Immature natural killer cell (primary cell): ENCODE measurements around the gene ZSCAN4. TPM values are rescaled to one million over a fixed set of nuclear protein-coding genes. Genes with fewer than 3 reads are reported as not detected.
A peak's percentile ranks its signal among the peaks of the same experiment; 100 is the strongest.

ENCODE experiments used
- DNase-seq, 3 donors: peaks; one replicate each; pipeline ENCODE4 v3.0.0; 2022; ENCODE audit warnings: mixed read lengths in 1 of 3
- H3K27ac Mint-ChIP-seq, 6 donors: one replicate each; pipeline ENCODE4 v1.8.0; 2020; ENCODE audit warnings: mixed read lengths in 6 of 6, mild to moderate bottlenecking in 5 of 6, inconsistent platforms in 4 of 6, moderate library complexity in 3 of 6
- H3K27me3 Mint-ChIP-seq, 3 donors: one replicate each; pipeline ENCODE4 v1.8.0; 2020 to 2021; ENCODE audit warnings: low read depth in 3 of 3, mild to moderate bottlenecking in 3 of 3, mixed read lengths in 3 of 3, moderate library complexity in 3 of 3, inconsistent platforms in 1 of 3
- H3K36me3 Mint-ChIP-seq, 3 donors: one replicate each; pipeline ENCODE4 v1.8.0; 2020; ENCODE audit warnings: mixed read lengths in 3 of 3, inconsistent platforms in 2 of 3, mild to moderate bottlenecking in 2 of 3
- H3K4me1 Mint-ChIP-seq, 2 donors: one replicate each; pipeline ENCODE4 v1.8.0; 2020; ENCODE audit warnings: inconsistent platforms in 2 of 2, mild to moderate bottlenecking in 2 of 2, mixed read lengths in 2 of 2, moderate library complexity in 1 of 2
- H3K4me3 Mint-ChIP-seq, 5 donors: one replicate each; pipeline ENCODE4 v1.8.0; 2020; ENCODE audit warnings: mild to moderate bottlenecking in 5 of 5, mixed read lengths in 5 of 5, inconsistent platforms in 3 of 5, moderate library complexity in 3 of 5
- H3K9me3 Mint-ChIP-seq, 6 donors: one replicate each; pipeline ENCODE4 v1.8.0; 2020; ENCODE audit warnings: mild to moderate bottlenecking in 6 of 6, mixed read lengths in 6 of 6, inconsistent platforms in 4 of 6, moderate library complexity in 3 of 6
- polyA plus RNA-seq, 3 donors: library from polyadenylated mRNA; unstranded; fragments of 300-500 nt; fragmentation: Illumina TruSeq; gene quantifications; one replicate each; pipeline ENCODE4 v1.2.3, GENCODE V29; 2021

Gene ZSCAN4, protein sequence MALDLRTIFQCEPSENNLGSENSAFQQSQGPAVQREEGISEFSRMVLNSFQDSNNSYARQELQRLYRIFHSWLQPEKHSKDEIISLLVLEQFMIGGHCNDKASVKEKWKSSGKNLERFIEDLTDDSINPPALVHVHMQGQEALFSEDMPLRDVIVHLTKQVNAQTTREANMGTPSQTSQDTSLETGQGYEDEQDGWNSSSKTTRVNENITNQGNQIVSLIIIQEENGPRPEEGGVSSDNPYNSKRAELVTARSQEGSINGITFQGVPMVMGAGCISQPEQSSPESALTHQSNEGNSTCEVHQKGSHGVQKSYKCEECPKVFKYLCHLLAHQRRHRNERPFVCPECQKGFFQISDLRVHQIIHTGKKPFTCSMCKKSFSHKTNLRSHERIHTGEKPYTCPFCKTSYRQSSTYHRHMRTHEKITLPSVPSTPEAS
- polyA plus RNA-seq, result under 1 TPM in 1 of 3 donors, not detected in 2; 0.27 TPM

- no peak within 1 kb of the TSS for H3K27ac Mint-ChIP-seq
Observed at GRCh38 chr19:57668635-57669034, at the start of gene ZSCAN4. ZSCAN4 (plus strand) TSS chr19:57668935; CDS start chr19:57676146, 7,211 bp downstream.

DNA sequence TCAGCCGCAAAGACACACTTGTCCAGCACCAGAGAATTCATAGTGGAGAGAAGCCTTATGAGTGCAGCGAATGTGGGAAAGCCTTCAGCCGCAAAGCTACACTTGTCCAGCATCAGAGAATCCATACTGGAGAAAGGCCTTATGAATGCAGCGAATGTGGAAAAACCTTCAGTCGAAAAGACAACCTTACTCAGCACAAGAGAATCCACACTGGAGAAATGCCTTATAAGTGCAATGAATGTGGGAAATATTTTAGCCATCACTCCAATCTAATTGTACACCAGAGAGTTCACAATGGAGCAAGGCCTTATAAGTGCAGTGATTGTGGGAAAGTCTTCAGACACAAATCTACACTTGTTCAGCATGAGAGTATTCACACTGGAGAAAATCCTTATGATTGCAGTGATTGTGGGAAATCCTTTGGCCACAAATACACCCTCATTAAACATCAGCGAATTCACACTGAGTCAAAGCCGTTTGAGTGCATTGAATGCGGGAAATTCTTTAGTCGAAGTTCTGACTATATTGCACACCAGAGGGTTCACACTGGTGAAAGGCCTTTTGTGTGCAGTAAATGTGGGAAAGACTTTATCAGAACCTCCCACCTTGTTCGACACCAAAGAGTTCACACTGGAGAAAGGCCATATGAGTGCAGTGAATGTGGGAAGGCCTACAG lies 47.9 kb upstream of the ZSCAN4 start:
- no peak overlapping the region for H3K27ac Mint-ChIP-seq
- H3K4me1 Mint-ChIP-seq, result peaks cover 13 to 30% of the 10 kb centered on the region in 2 donors
- peaks cover 3 to 10% (median 4%) of the 10 kb centered on the region in 3 donors for H3K27me3 Mint-ChIP-seq
- no peak for DNase-seq
- peaks cover 72 to 87% (median 82%) of the 10 kb centered on the region in 3 donors for H3K36me3 Mint-ChIP-seq
- H3K4me3 Mint-ChIP-seq, result no peak overlapping the region
- H3K9me3 Mint-ChIP-seq, result peaks cover 56 to 99% (median 98%) of the 10 kb centered on the region in 6 donors

More at GRCh38 chr19:57668635-57669034, at the start of gene ZSCAN4:
- no peak for DNase-seq
- H3K4me1 Mint-ChIP-seq, result peaks cover 0 to 4% of the 10 kb centered on the region in 2 donors
- no peak within 1 kb of the TSS for H3K4me3 Mint-ChIP-seq
- peaks cover 0 to 6% (median under 1%) of the 10 kb centered on the region in 6 donors for H3K9me3 Mint-ChIP-seq
- H3K36me3 Mint-ChIP-seq, result peaks cover 0 to 3% (median 0%) of the 10 kb centered on the region in 3 donors
- H3K27me3 Mint-ChIP-seq, result peaks cover 2 to 13% (median 11%) of the 10 kb centered on the region in 3 donors

DNA sequence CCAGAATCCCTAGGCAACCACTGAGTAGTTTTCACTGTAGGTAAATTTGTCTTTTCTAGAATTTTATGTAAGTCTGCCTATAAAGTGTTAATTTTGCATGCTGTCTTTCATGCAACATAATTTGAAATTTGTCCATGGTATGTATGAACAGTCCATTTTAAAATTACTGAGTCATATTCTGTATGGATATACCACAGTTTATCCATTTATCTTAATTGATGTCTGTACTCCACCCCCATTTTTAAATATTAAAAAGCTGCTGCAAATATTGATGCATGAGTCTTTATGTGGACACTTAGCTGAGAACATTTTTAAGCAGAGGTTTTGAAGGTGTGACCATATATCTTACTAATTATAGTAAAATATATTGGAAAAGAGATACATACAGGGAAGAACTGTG lies 45.6 kb upstream of the ZSCAN4 start:
- Mint-ChIP-seq H3K4me1 (peaks cover 1 to 14% of the 10 kb centered on the region in 2 donors), H3K4me3 (no peak overlapping the region), H3K36me3 (peaks cover 58 to 65% (median 63%) of the 10 kb centered on the region in 3 donors), H3K9me3 (peaks cover 44 to 95% (median 85%) of the 10 kb centered on the region in 6 donors), H3K27ac (no peak overlapping the region), H3K27me3 (peaks cover 0 to 8% (median 2%) of the 10 kb centered on the region in 3 donors)
- DNase-seq, result no peak

DNA sequence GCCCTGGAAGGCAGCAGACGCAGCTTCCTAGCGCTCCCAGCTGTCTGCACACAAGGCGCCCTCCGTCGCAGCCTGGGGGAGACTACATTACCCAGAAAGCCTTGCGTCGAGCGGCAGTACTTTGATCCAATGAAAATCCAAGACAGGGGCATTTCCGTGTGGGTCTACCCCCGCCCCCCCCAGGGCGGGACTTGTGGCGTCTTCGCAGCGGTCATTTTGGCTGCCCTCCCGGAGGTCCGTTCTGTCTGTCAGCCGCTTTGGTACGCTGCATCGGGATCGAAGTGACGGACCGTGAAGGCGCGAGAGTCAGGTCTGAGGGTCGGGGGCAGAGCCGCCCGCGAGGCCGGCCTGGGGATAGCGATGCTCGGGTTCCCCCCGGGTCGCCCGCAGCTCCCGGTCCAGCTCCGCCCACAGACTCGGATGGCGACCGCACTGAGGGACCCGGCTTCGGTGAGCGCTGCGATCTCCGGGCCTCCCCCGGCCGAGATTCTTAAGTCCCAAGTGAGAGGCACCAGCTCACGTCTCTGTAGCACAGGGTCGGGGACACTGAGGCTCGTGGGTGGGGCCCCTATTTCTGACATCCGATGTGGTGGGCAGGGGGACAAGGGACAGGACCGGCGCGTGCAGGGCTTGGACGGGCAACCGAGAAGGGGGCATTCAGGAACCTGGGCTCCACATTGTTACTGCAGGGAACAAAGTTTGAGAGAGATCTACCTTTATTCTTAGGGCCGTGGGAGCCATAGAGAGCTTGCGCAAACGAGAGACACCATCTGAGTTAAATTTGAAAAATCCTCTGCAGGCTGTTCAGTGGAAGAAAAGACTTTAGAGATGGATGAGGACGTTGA lies 35.5 kb upstream of the ZSCAN4 start, which contains the start of gene ZNF211:
Gene ZNF211, plus strand, starts transcription at position 182 of the 845 bp plus-strand sequence. Its CDS starts 179 bp downstream, at position 361.
- DNase-seq, result peak; percentile 86 to 89 (median 88)
- Mint-ChIP-seq H3K4me1 (peaks cover 28 to 47% of the 10 kb centered on the region in 2 donors), H3K9me3 (peaks cover 20 to 35% (median 31%) of the 10 kb centered on the region in 6 donors), H3K4me3 (peak within 1 kb of the TSS; percentile 93 to 95 (median 94)), H3K36me3 (peaks cover 35 to 51% (median 40%) of the 10 kb centered on the region in 3 donors), H3K27ac (peak within 1 kb of the TSS; percentile 82 to 93 (median 88)), H3K27me3 (peaks cover 1 to 5% (median 4%) of the 10 kb centered on the region in 3 donors)

DNA sequence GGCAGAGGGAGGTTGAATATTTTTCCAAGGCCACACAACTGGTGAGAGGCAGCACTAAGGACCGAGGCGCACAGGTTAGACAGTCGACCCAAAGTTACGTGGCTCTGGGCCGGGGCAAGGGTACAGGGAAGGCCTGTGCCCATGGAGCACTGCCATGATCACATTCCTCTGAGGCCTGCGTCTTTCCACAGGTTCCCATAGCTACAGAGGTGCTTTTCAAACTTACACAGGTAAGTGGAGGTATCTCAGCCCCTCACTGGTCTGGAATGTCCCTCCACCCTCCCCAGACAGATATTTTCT lies 35.0 kb upstream of the ZSCAN4 start:
- Mint-ChIP-seq H3K27me3 (peaks cover 1 to 7% (median 4%) of the 10 kb centered on the region in 3 donors), H3K9me3 (peaks cover 25 to 35% (median 32%) of the 10 kb centered on the region in 6 donors), H3K4me3 (peak overlapping the region; percentile 93 to 95 (median 94)), H3K27ac (peak overlapping the region; percentile 82 to 93 (median 88)), H3K4me1 (peaks cover 28 to 47% of the 10 kb centered on the region in 2 donors), H3K36me3 (peaks cover 41 to 56% (median 46%) of the 10 kb centered on the region in 3 donors)
- DNase-seq, result no peak

DNA sequence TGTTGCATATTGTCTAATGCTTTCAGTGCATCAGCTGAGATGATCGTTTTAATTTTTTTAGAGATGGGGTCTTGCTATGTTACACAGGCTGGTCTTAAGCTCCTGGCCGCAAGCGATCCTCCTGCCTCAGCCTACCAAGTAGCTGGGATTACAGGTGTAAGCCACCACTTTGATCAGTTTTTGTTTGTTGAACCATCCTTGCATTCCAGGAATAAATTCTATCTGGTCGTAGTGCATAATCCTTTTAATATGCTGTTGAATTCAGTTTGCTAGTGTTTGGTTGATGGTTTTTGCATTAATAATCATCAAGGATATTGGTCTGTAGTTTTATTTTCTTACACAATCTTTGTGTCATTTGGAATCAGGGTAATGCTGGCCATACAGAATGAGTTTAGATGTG lies 31.4 kb upstream of the ZSCAN4 start:
- DNase-seq, result no peak
- no peak overlapping the region for H3K4me3 Mint-ChIP-seq
- H3K27me3 Mint-ChIP-seq, result peaks cover 0 to 12% (median 7%) of the 10 kb centered on the region in 3 donors
- H3K36me3 Mint-ChIP-seq, result peaks cover 69 to 87% (median 82%) of the 10 kb centered on the region in 3 donors
- peaks cover 30 to 43% of the 10 kb centered on the region in 2 donors for H3K4me1 Mint-ChIP-seq
- peaks cover 40 to 66% (median 62%) of the 10 kb centered on the region in 6 donors for H3K9me3 Mint-ChIP-seq
- H3K27ac Mint-ChIP-seq, result no peak overlapping the region

GRCh38 chr19:57641715-57642234 lies 27.0 kb upstream of the ZSCAN4 start:
- DNase-seq, result no peak
- no peak overlapping the region for H3K4me3 Mint-ChIP-seq
- peaks cover 40 to 96% (median 89%) of the 10 kb centered on the region in 6 donors for H3K9me3 Mint-ChIP-seq
- H3K4me1 Mint-ChIP-seq, result peaks cover 3 to 4% of the 10 kb centered on the region in 2 donors
- H3K36me3 Mint-ChIP-seq, result peaks cover 62 to 75% (median 67%) of the 10 kb centered on the region in 3 donors
- H3K27ac Mint-ChIP-seq, result peak overlapping the region in 1 of 6 donors; percentile 12
- H3K27me3 Mint-ChIP-seq, result peaks cover 2 to 10% (median 3%) of the 10 kb centered on the region in 3 donors

DNA sequence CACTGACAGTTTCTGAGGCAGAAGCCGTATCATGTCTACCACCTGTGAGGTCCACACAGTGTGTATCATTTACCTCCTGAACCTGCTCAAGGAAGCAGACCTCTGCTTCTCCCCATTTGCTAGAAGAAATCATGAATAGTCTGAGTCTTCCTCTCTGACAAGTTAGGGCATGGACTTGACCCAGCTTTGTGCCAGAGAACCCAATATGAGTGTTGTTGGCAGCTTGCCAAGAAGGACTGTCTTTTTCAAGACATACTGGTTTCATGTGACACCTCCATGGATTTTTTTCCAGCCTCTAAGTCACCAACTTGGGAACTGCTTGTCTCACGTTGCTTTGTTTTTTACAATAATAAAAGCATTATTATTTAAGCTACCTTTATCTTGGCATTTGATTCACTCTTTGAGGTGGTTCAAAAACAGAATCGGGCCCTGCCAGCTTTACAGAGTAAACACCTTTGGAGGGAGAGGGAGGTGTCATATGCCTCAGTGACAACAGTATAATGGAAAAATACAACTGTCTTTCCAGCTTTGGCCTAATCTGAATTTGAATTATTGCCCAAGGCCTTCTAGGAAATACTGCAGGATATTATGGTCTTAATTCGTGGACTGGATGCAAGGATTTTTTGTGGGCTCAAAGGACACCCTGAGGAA lies 26.2 kb upstream of the ZSCAN4 start:
- Mint-ChIP-seq H3K36me3 (peaks cover 54 to 68% (median 59%) of the 10 kb centered on the region in 3 donors), H3K4me1 (peaks cover 3 to 4% of the 10 kb centered on the region in 2 donors), H3K27ac (no peak overlapping the region), H3K9me3 (peaks cover 43 to 96% (median 87%) of the 10 kb centered on the region in 6 donors), H3K4me3 (no peak overlapping the region), H3K27me3 (peaks cover 2 to 10% (median 3%) of the 10 kb centered on the region in 3 donors)
- no peak for DNase-seq

- H3K36me3 Mint-ChIP-seq, result peaks cover 45 to 58% (median 47%) of the 10 kb centered on the region in 3 donors
- H3K9me3 Mint-ChIP-seq, result peaks cover 47 to 96% (median 84%) of the 10 kb centered on the region in 6 donors
- peaks cover 3 to 4% of the 10 kb centered on the region in 2 donors for H3K4me1 Mint-ChIP-seq
- no peak overlapping the region for H3K27ac Mint-ChIP-seq
- no peak for DNase-seq
- peaks cover 2 to 9% (median 3%) of the 10 kb centered on the region in 3 donors for H3K27me3 Mint-ChIP-seq
- H3K4me3 Mint-ChIP-seq, result no peak overlapping the region
Observed at GRCh38 chr19:57643734-57644133, 25.0 kb upstream of the ZSCAN4 start.

DNA sequence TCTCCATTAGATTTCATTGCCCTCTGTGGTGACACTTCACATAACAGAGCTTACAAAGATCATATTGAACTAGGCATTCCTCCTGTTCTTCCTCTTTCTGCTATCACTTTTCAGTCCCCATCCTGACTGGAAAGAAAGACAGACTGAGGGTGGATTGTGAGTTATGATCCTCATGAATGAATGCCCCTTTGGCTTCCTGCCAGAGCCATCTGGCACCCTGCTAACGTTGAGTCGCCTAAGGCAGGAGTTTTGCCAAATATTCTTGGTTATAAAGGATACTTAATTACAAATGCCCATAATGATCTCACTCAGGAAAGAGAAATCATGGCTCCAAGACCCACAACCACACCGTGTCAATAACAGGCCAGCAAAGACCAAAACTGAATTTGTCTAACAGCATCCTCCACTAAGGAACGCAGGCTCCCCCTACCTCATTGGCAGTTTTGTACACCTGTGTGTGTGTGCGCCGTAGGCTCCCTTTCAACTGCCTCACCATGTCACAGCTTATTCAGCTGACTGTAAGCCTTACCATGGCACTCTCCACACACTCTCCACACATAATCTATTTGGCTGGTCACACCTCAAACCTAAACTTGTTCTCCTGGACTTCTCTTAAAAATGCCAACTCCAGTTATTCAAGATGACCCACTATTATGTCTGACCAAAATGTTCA lies 20.3 kb upstream of the ZSCAN4 start:
- no peak overlapping the region for H3K27ac Mint-ChIP-seq
- H3K4me1 Mint-ChIP-seq, result peaks cover 10 to 17% of the 10 kb centered on the region in 2 donors
- H3K27me3 Mint-ChIP-seq, result peaks cover 2 to 10% (median 5%) of the 10 kb centered on the region in 3 donors
- peaks cover 7 to 17% (median 15%) of the 10 kb centered on the region in 3 donors for H3K36me3 Mint-ChIP-seq
- peaks cover 25 to 82% (median 54%) of the 10 kb centered on the region in 6 donors for H3K9me3 Mint-ChIP-seq
- no peak overlapping the region for H3K4me3 Mint-ChIP-seq
- DNase-seq, result no peak

GRCh38 chr19:57651654-57651996 lies 17.1 kb upstream of the ZSCAN4 start:
- H3K4me1 Mint-ChIP-seq, result peaks cover 10 to 17% of the 10 kb centered on the region in 2 donors
- H3K27ac Mint-ChIP-seq, result peak overlapping the region in 2 of 6 donors; percentile 68 to 73
- peaks cover 2 to 16% (median 2%) of the 10 kb centered on the region in 3 donors for H3K27me3 Mint-ChIP-seq
- H3K4me3 Mint-ChIP-seq, result peak overlapping the region in 4 of 5 donors; percentile 33 to 77 (median 56)
- DNase-seq, result no peak
- peaks cover 39 to 81% (median 50%) of the 10 kb centered on the region in 6 donors for H3K9me3 Mint-ChIP-seq
- H3K36me3 Mint-ChIP-seq, result peaks cover 12 to 17% (median 16%) of the 10 kb centered on the region in 3 donors

GRCh38 chr19:57653689-57654088 lies 15.0 kb upstream of the ZSCAN4 start:
- no peak overlapping the region for H3K4me3 Mint-ChIP-seq
- no peak overlapping the region for H3K27ac Mint-ChIP-seq
- peaks cover 10 to 17% of the 10 kb centered on the region in 2 donors for H3K4me1 Mint-ChIP-seq
- H3K36me3 Mint-ChIP-seq, result peaks cover 12 to 16% (median 14%) of the 10 kb centered on the region in 3 donors
- no peak for DNase-seq
- H3K9me3 Mint-ChIP-seq, result peaks cover 20 to 66% (median 41%) of the 10 kb centered on the region in 6 donors
- peaks cover 1 to 16% (median 2%) of the 10 kb centered on the region in 3 donors for H3K27me3 Mint-ChIP-seq
